Motor neuron (in vitro differentiated cells): ENCODE results near the gene MYO1B. TPM values are rescaled to one million over a fixed set of nuclear protein-coding genes. Genes with fewer than 3 reads are reported as not detected.

Source experiments
- ATAC-seq, 8 experiments: fragments of 200-7000 bp; cut with Tn5 transposase; replicated peaks in 6 of 8; 2 replicates each; pipeline ENCODE4 v1.8.0; 2021; ENCODE audit warnings: mild to moderate bottlenecking in 8 of 8, moderate library complexity in 8 of 8
- H3K27ac ChIP-seq, 2 donors: fragments of 250-450 bp; sonication (Bioruptor Pico); 2 replicates each; pipeline ENCODE4 v1.9.0; 2021; ENCODE audit warnings: antibody characterized with exemption in 2 of 2, mild to moderate bottlenecking in 2 of 2, moderate library complexity in 1 of 2
- H3K4me1 ChIP-seq, 2 donors: fragments of 250-450 bp; sonication (Bioruptor Pico); replicated peaks in 1 of 2; 2 replicates each; pipeline ENCODE4 v1.6.1; 2021; ENCODE audit warnings: antibody characterized with exemption in 2 of 2, mild to moderate bottlenecking in 2 of 2, moderate library complexity in 1 of 2
- H3K4me3 ChIP-seq, 5 donors: fragments of 250-450 bp; sonication (Bioruptor Pico); 2 replicates each; pipeline ENCODE4 v1.9.0; 2021; ENCODE audit warnings: antibody characterized with exemption in 5 of 5, mild to moderate bottlenecking in 5 of 5, moderate library complexity in 4 of 5
- WGBS, 10 experiments: fragments of 450-650 bp; shearing (Covaris generic); methylation state at CpG; one replicate each; pipeline ENCODE4 v1.0.0; 2022; 5-methylcytosine and 5-hydroxymethylcytosine counted together
- in situ Hi-C, 9 experiments: fragments of 400-800 bp; cut with MboI; loops; one replicate each; pipeline ENCODE4 v1.15.0; 2021; ENCODE audit warnings: low sequenced_read_pairs in 9 of 9, low pct_unique_long_range_greater_than_20kb in 2 of 9; ENCODE audit not compliant: unreplicated experiment in 9 of 9
- total RNA-seq, 8 experiments: library from RNA; unstranded; fragments of 300-600 nt; gene quantifications; 2 replicates each; pipeline versions ENCODE4 v1.2.3 to v1.2.4, GENCODE V29; 2022

The MYO1B gene
- total RNA-seq, 8 experiments from 2014 or later = 35.6 to 106 (median 51.5) TPM

DNA sequence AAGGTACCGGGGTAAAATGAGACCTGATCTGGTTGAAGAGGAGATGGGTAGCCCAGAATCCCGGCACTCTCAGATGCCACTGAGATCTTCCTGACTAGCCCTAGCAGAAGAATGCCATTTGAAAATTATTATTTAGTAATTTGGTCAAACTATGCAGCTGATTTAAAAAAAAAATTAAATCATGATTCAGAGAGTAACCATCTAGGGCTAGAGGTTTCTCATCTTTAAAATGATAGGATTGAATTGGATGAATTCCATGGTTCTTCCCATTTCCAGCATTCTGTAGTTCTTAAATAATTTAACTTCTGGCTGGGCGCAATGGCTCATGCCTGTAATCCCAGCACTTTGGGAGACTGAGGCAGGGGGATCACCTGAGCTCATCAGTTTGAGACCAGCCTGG is 106.1 kb downstream of the MYO1B start:
- in situ Hi-C loops = loop anchor here in 1 of 9 experiments (25.0 kb wide), 1 partner anchor 289 kb away; no protein-coding TSS in a partner anchor

DNA sequence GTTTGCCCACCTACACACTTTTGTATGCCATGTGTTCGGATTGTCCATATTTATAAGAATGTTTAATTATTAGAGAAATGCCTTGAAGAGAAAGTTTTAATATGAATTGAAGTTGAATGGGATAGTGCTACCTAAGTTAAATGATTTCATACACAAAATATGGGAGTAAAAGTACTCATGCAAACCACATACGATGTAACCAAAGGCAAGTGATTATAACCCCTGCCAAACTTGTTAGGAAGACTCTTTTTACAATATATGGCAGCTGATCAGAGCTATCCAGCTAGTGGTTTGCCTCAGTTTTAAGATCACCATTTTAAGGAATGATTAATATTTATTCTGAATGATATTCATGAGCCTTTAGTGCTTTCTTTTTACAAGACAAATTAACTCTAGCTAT is 106.7 kb downstream of the MYO1B start:
- no peak for ATAC-seq
- in situ Hi-C loops = loop anchor here in 1 of 9 experiments (25.0 kb wide), 1 partner anchor 290 kb away; no protein-coding TSS in a partner anchor
- WGBS, 10 experiments = 0 to 100% (median 87%) methylated on average over 1 to 2 of the region's 2 CpGs
- Histone ChIP-seq H3K4me3 (no peak overlapping the region), H3K27ac (no peak overlapping the region), H3K4me1 (no peaks in the 10 kb centered on the region)

More for the DNA sequence above, 106.1 kb downstream of the MYO1B start:
- 29 to 100% (median 100%) methylated on average over 1 to 3 of the region's 3 CpGs; no CpG with 5 or more reads in 1 of the 10 experiments for whole genome bisulfite sequencing, 10 experiments
- no peak overlapping the region for H3K27ac ChIP-seq
- no peak for ATAC-seq
- H3K4me1 ChIP-seq = no peaks in the 10 kb centered on the region
- H3K4me3 ChIP-seq = no peak overlapping the region

DNA sequence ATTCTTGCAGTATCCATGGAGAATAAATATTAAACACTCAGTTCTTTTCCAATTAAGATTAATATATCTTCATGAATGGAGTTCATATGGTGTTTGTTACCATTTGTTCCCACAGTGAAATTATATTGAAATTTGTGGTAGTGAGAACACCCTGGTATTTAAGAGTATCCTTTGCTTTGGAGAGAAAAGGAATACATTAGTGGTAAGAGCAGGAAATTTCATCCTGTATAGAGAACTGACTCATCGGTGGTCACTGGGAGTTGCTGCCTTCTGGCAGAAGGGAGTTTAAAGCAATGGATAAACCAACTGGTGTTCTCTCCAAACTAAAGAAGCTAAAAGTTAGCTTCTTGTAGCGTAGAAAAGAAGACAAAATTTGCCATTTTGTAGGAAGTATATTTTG is 107.3 kb downstream of the MYO1B start:
- Histone ChIP-seq H3K27ac (no peak overlapping the region), H3K4me3 (no peak overlapping the region), H3K4me1 (no peaks in the 10 kb centered on the region)
- ATAC-seq = peak in 4 of 8 experiments; percentile 16 to 98 (median 63)
- in situ Hi-C loops = loop anchor here in 1 of 9 experiments (25.0 kb wide), 1 partner anchor 290 kb away; no protein-coding TSS in a partner anchor
- 0 to 100% (median 78%) methylated on average over 1 to 2 of the region's 2 CpGs; no CpG with 5 or more reads in 1 of the 10 experiments for WGBS, 10 experiments

DNA sequence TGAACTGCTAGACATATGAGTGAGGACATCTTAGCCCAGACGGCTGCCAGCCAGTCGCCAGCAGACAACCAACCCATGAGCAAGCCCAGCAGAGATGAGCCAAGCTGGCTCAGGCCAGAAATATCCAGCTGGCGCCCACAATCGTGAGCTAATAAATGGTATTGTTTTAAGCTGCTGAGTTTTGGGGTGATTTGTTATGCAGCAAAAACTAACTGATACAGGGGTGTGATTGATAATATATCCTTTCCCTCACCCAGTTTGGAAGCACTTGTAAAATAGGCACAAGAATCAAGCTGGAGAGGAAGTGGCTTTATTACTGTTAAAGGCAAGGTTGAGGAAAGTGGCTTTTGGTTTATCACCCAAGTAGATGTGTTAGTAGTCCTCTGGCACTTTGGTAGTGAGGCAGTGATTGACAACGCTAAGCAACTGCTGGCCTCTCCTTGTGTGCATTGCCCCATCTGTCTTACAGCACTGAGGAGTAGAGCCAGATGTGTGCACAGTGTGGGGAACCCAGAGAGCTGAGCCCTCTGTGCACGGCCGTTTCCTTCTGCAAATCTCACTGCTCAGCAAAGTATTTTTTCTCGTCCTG is 110.1 kb downstream of the MYO1B start:
- ATAC-seq = no peak

DNA sequence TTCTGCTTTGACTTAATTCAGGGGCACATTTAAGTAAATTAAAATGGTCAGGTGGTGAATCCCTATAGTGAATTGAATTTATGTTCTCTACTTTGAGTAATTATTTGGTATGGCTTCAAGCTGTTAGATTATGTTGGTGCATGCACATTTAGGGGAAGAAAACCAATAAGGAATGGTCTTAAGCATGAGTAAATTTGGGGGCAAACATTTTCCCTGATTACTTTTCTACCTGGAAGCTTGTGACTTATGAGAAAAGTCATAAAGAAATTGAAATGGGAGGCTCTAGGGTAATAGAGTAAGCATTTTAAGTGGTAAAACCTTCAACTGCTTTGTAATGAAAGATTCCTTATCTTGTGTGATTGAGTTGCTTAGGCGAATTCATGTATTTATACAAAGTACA is 112.5 kb downstream of the MYO1B start:
- Histone ChIP-seq H3K4me3 (no peak overlapping the region), H3K4me1 (no peaks in the 10 kb centered on the region), H3K27ac (no peak overlapping the region)
- in situ Hi-C loops = loop anchor here in 1 of 9 experiments (25.0 kb wide), 1 partner anchor 295 kb away; no protein-coding TSS in a partner anchor
- no peak for ATAC-seq
- WGBS, 10 experiments = 71 to 100% (median 100%) methylated on average over 1 of the region's 1 CpG; no CpG with 5 or more reads in 3 of the 10 experiments

More for the DNA sequence above, 110.1 kb downstream of the MYO1B start:
- in situ Hi-C loops = loop anchor here in 1 of 9 experiments (25.0 kb wide), 1 partner anchor 293 kb away; no protein-coding TSS in a partner anchor
- no peak overlapping the region for H3K27ac ChIP-seq
- no peak overlapping the region for H3K4me3 ChIP-seq
- WGBS, 10 experiments = 80 to 100% (median 94%) methylated on average over 1 to 7 of the region's 8 CpGs; no CpG with 5 or more reads in 3 of the 10 experiments
- no peaks in the 10 kb centered on the region for H3K4me1 ChIP-seq

DNA sequence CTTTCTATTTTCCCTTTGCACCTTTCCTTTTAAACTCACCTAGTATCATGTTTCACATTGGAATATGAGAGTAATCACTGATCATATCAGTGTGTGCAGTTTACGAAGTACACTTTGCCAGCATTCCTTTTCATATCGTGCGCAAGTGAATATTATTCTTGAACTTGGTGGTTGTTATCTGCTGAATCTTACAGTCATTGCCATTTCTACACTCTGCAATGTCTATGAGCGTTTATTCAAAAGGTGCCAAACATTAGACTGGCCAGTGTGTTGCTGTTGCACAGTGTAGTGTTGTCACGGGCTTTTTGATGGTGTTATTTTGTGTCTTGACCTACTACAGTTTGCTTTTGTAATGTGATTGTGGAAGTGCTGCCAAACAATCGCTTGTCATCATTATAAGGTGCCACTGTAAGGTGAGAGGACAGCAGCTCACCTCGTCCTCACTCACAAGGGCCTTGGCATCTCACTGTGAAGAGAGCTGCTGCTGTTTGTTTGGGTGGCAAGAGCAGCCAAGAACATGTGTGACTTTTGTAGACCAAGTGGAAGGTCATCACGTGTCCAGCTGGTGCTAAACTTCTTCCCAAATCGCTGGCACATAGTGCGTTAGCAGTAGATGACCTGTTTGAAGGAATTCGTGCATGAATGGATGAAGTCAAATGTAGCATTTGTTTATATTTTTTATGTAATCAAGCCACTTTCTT is 113.3 kb downstream of the MYO1B start:
- ATAC-seq = no peak
- WGBS, 10 experiments = 81 to 100% (median 96%) methylated on average over 1 to 9 of the region's 11 CpGs
- in situ Hi-C loops = loop anchor here in 1 of 9 experiments (25.0 kb wide), 1 partner anchor 296 kb away; no protein-coding TSS in a partner anchor
- no peak overlapping the region for H3K4me3 ChIP-seq
- H3K4me1 ChIP-seq = no peaks in the 10 kb centered on the region
- H3K27ac ChIP-seq = no peak overlapping the region

DNA sequence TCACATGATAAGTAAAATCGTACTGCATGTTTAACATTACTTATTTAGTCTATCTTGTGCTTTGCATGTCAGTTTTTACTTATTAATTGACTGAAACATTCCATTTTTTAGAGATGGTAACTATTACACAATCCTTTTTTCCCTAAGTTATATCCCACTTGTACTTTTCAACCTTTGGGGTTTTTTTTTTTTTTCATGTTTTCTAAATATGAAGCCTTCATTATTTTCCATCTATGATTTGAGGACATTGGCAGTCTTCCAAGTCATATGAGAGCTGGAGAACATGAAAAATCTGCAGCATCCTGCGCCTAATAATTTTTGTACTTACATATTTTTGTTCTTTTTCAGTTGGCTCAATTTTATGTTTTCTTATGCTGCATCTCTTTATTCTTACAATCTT is 113.9 kb downstream of the MYO1B start:
- Histone ChIP-seq H3K4me1 (no peaks in the 10 kb centered on the region), H3K4me3 (no peak overlapping the region), H3K27ac (no peak overlapping the region)
- in situ Hi-C loops = loop anchor here in 1 of 9 experiments (25.0 kb wide), 1 partner anchor 297 kb away; no protein-coding TSS in a partner anchor
- WGBS, 10 experiments = 52 to 100% (median 90%) methylated on average over 1 to 2 of the region's 2 CpGs
- ATAC-seq = no peak

DNA sequence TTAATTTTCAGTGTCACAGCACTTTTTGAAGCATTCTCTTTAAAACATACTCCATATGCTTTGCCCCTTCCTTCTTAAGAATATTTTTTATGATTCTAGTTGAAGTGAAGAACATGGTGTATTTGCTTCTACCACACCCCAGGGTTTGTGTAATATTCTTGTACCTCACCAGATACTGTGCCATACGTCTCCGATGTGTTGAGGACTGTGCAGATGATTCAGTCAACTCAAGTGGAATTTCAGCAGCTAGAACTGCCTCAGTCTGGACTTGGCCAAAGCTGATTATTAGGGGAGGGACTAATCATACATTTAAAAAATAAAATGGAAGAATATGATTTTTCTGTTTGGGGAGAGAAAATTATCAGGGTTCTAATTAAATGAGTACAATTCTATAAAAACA is 115.7 kb downstream of the MYO1B start:
- in situ Hi-C loops = loop anchor here in 1 of 9 experiments (25.0 kb wide), 1 partner anchor 299 kb away; no protein-coding TSS in a partner anchor
- 100% methylated on average over 1 to 2 of the region's 2 CpGs; no CpG with 5 or more reads in 5 of the 10 experiments for WGBS, 10 experiments
- Histone ChIP-seq H3K4me3 (no peak overlapping the region), H3K27ac (no peak overlapping the region), H3K4me1 (no peaks in the 10 kb centered on the region)
- no peak for ATAC-seq

DNA sequence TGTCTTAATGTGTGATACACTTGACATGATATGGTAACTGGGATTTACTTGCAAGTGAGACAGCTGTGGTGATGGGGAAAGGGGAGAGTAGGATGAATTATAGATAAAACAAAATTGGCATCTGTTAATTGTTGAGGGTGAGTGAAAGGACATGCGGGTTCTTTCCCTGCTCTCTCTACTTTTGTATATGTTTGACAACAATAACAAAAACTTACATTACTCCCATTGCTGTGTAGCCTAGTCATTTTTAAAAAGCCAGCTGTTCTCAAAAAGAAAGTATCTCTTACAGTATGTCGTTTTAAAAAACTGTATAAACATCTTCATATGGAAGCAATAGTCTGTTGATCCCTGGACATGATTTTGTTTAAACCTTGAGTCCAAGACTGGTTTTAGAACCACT is 117.6 kb downstream of the MYO1B start:
- WGBS, 10 experiments = 54 to 100% (median 93%) methylated on average over 1 to 2 of the region's 2 CpGs; no CpG with 5 or more reads in 3 of the 10 experiments
- Histone ChIP-seq H3K27ac (no peak overlapping the region), H3K4me3 (no peak overlapping the region), H3K4me1 (no peaks in the 10 kb centered on the region)
- in situ Hi-C loops = loop anchor here in 1 of 9 experiments (25.0 kb wide), 1 partner anchor 301 kb away; no protein-coding TSS in a partner anchor
- ATAC-seq = no peak

DNA sequence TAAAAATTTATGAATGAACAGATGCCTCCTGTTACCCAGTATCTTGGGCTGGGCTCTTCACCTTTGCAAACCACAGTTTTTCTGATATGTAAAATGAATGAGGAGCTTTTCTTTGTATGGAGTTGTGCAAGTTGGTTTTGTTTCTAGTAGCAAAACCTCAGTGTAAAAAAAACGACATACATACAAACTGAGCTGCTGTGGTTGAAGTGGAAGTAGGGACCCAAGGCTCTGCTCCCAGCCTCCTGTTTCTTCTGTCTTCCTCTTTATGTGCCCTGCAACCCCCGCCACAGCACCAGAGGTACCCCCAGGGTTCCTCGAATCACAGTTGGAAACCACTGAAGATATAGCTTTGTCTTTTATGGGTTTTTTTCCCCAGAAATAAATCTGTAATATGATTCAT is 118.1 kb downstream of the MYO1B start:
- Histone ChIP-seq H3K4me1 (no peaks in the 10 kb centered on the region), H3K4me3 (no peak overlapping the region), H3K27ac (no peak overlapping the region)
- in situ Hi-C loops = loop anchor here in 1 of 9 experiments (25.0 kb wide), 1 partner anchor 301 kb away; no protein-coding TSS in a partner anchor
- WGBS, 10 experiments = 70 to 100% (median 91%) methylated on average over 1 to 3 of the region's 3 CpGs
- ATAC-seq = no peak

DNA sequence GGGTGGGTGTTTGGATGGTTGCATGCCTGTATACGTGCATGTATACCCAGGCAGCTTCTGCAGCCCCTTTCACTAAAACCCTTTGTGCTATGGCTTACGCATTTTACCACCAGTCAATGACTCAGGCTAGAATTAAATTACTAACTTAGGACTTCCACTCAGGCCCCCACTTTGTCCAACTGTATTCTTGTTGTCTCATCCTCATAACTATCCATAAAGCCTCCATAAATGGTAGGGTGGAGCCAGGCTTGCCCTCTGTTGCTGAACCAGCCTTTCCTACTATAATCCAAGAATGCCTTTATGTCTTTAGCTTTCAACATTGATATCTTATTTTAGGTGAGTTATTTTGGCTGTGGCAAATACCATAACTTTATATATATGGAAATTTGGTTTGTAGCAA is 119.9 kb downstream of the MYO1B start:
- Histone ChIP-seq H3K4me1 (no peaks in the 10 kb centered on the region), H3K4me3 (no peak overlapping the region), H3K27ac (no peak overlapping the region)
- in situ Hi-C loops = loop anchor here in 1 of 9 experiments (25.0 kb wide), 1 partner anchor 303 kb away; no protein-coding TSS in a partner anchor
- ATAC-seq = no peak
- 83 to 100% (median 100%) methylated on average over 1 to 2 of the region's 2 CpGs; no CpG with 5 or more reads in 2 of the 10 experiments for WGBS, 10 experiments

DNA sequence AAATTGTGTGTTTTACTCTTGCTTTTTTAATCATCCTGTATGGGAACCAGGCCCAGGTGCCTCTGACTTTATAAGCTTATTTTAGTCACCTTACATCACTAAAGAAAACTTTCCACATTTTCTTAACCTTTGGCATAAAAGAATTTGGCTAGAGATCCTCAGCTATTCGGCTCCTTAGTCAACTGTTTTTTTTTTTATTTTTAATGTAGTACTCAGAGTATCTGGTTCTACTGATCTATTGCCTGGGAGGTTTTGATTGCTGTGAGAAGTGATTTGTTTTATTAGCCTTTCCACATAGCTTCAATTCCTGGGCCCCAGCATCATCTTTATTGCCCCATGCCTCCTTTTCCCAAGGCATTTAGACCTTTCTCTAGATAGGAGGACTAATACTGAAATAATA is 121.0 kb downstream of the MYO1B start:
- in situ Hi-C loops = loop anchor here in 1 of 9 experiments (25.0 kb wide), 1 partner anchor 304 kb away; no protein-coding TSS in a partner anchor
- H3K4me1 ChIP-seq = no peaks in the 10 kb centered on the region
- H3K27ac ChIP-seq = no peak overlapping the region
- ATAC-seq = no peak
- 0 to 100% (median 93%) methylated on average over 1 of the region's 1 CpG for WGBS, 10 experiments
- no peak overlapping the region for H3K4me3 ChIP-seq

DNA sequence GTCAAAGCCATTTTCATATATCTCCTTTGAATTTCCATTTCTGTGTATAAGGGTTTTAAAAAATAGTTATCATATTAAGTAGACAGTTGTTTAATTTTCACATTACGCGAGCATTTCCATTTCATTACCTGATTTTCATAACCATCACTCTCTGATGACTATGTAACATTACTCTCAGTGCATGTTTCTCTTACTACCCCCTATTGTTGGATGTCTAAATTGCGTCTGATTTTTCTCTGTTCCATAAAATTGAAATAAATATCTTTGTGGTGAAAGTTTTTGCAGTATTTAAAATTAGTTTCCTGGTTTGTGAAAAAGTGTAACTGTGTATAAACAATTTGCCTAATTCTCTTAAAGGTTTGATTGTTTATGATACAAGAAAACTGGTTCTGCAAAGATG is 123.8 kb downstream of the MYO1B start:
- no peak overlapping the region for H3K4me3 ChIP-seq
- ATAC-seq = no peak
- H3K27ac ChIP-seq = no peak overlapping the region
- in situ Hi-C loops = loop anchor here in 1 of 9 experiments (25.0 kb wide), 1 partner anchor 307 kb away; no protein-coding TSS in a partner anchor
- 60 to 100% (median 95%) methylated on average over 1 to 3 of the region's 3 CpGs for WGBS, 10 experiments
- H3K4me1 ChIP-seq = no peaks in the 10 kb centered on the region
